HG02981 (cell line): Measurements from ENCODE around the gene AMY1C.
"Not testable (repeated sequence)": the region's sequence is repeated elsewhere in the genome, so short reads cannot be mapped to it uniquely, and the experiment has no call there.

Experiments used
- ATAC-seq: cut with Tn5 transposase; IDR thresholded peaks from one replicate; pipeline ENCODE4 v1.9.1; 2021; ENCODE audit warnings: mild to moderate bottlenecking, moderate library complexity; ENCODE audit not compliant: unreplicated experiment

Gene AMY1C

GRCh38 chr1:103749598-103749997, at the start of gene AMY1C:
TSS of gene AMY1C (plus strand) at chr1:103749898. CDS start at chr1:103750470, 572 bp downstream.
- ATAC-seq, result not testable (repeated sequence)

- ATAC-seq, result not testable (repeated sequence)
These were observed 49.0 kb upstream of the AMY1C start for GRCh38 chr1:103700669-103701068.

GRCh38 chr1:103701256-103701655, 48.4 kb upstream of the AMY1C start:
- ATAC-seq, result not testable (repeated sequence)

GRCh38 chr1:103707670-103708069, 42.0 kb upstream of the AMY1C start:
- ATAC-seq, result not testable (repeated sequence)

- not testable (repeated sequence) for ATAC-seq
These were observed 39.3 kb upstream of the AMY1C start for GRCh38 chr1:103710381-103710780.

GRCh38 chr1:103717404-103717803, 32.3 kb upstream of the AMY1C start:
- ATAC-seq, result not testable (repeated sequence)

- not testable (repeated sequence) for ATAC-seq
These were observed 28.2 kb upstream of the AMY1C start for GRCh38 chr1:103721473-103721872.

- not testable (repeated sequence) for ATAC-seq
These were observed 14.4 kb upstream of the AMY1C start for GRCh38 chr1:103735334-103735733.

GRCh38 chr1:103738031-103738430, 11.7 kb upstream of the AMY1C start:
- ATAC-seq, result not testable (repeated sequence)

- ATAC-seq, result not testable (repeated sequence)
These were observed 5.2 kb upstream of the AMY1C start for GRCh38 chr1:103744449-103744848.

- not testable (repeated sequence) for ATAC-seq
These were observed 4.7 kb upstream of the AMY1C start for GRCh38 chr1:103745040-103745439.

- not testable (repeated sequence) for ATAC-seq
These were observed 1.4 kb upstream of the AMY1C start for GRCh38 chr1:103748273-103748672.

- ATAC-seq, result no peak
These were observed 12.2 kb downstream of the AMY1C start for GRCh38 chr1:103761896-103762295.

- ATAC-seq, result peak; percentile 43
These were observed 30.2 kb downstream of the AMY1C start for GRCh38 chr1:103779932-103780331.

GRCh38 chr1:103783944-103784377, 34.3 kb downstream of the AMY1C start:
- peak; percentile 62 for ATAC-seq

GRCh38 chr1:103788377-103788776, 38.7 kb downstream of the AMY1C start:
- no peak for ATAC-seq

- peak; percentile 37 for ATAC-seq
These were observed 40.5 kb downstream of the AMY1C start for GRCh38 chr1:103790172-103790571.
